Mesenteric fat pad (tissue), 1 donor: ENCODE data around the gene IKZF2. TPM values are rescaled to one million over a fixed set of nuclear protein-coding genes. Genes with fewer than 3 reads are reported as not detected.

Experiments
- DNase-seq: peaks from one replicate; pipeline ENCODE4 v3.0.0-alpha.2; 2020; ENCODE audit warnings: low spot score
- total RNA-seq: library from RNA; stranded (reverse); fragmentation: NEBNext Ultra II Directional; extraction: Animal tissue kit (Norgen Biotek cat#: 25700); gene quantifications from one replicate; pipeline ENCODE4 v1.2.1, GENCODE V29; 2021
- donor health status: DM: yes; HTN: yes; CAD: no.

IKZF2 gene
- total RNA-seq, 1 donor from 2014 or later, result 7.6 TPM

- no peak for DNase-seq
These were observed 149.0 kb downstream of the IKZF2 start for GRCh38 chr2:213002383-213002782.

GRCh38 chr2:213001297-213001910 lies 150.0 kb downstream of the IKZF2 start:
- DNase-seq, result no peak

DNA sequence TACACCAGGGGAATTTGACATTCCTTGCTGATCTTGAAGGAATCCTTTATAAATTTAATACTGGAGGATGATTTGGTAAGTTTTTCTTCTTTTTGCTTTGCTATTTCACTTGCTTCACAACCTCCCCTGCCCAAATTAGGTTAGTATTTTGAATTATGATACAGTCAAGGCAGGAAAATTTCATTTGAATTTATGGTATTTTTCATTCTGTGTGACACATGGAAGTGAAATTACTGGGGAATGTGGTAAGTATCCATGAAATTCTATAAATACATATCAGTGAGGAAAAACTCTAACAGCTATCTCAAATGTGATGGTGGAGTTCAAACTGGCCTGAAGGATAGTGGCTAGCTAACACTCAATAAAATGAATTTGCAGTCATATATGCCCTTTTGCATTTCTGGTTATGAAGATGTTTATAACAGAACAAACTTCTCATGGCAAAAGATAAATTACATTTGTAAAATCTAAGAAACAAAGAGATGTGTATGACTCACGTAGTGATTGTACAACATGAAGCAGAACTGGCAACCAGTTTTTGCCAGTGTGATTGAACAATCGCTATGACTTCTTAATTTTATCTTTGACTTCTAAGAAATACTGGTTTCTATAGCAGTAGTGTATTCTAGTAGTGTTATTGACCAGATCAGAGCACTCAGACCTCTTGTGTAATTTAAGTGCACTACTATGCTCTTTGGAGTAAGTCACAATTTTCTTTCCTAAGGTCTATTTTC lies 152.6 kb downstream of the IKZF2 start:
- no peak for DNase-seq

DNA sequence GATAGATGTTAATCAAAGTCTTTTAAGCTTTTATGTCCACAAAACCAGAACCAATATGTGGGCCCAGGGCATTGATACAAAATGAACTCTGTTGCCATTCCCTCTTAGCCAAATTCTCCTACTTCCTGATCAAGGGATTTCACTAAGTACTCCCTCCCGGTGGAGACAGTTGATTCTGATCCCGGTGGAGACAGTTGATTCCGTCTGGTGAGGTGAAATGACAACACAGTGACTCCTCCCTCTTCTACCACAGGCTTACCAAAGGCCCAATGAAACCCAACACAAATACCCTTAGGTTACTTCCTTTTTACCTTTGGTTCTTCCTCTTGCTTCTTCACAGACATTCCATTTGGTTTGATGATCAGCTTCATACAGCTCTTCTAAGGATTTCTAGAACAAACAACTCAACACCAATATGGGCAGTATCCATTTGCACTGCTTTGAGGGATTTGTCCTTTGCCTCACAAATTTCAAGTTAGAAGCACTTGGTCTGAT lies 153.8 kb downstream of the IKZF2 start:
- DNase-seq, result no peak

DNA sequence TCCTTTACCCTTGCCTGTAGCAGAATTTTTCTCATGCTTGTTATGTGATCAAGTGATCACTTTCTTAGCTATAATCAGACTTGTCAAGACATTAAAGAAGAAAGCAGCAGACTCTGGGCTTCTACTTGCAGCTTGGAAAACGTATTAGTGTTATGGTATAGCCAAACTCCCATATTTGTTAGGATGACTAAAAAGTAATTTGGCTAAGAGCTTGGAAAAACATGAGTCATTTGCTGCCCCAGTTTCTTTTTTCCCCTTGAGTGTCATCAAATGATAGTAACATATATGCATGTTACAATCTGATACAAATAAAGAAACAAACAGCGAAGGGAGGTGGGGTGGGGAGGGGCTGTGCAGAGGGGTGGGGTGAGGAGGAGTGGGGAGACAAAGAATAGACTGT lies 155.5 kb downstream of the IKZF2 start:
- DNase-seq, result no peak

DNA sequence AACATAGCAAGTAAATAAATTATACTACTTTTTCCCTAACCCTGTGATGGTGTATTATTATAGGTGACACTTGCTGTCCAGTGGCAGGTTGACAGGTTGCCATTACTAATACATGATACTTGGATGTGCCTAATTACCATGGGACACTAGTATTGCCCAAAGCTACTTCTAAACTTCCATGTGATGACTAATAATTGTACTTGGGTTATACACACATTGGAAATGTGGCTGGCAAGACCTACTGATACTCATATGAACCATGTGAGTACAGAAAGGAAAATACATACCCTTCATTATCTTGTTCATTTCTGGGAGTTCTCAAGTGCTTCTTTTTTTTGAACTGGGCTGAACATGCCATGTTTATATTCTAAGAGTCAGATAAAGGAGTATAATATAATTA lies 156.4 kb downstream of the IKZF2 start:
- no peak for DNase-seq

DNA sequence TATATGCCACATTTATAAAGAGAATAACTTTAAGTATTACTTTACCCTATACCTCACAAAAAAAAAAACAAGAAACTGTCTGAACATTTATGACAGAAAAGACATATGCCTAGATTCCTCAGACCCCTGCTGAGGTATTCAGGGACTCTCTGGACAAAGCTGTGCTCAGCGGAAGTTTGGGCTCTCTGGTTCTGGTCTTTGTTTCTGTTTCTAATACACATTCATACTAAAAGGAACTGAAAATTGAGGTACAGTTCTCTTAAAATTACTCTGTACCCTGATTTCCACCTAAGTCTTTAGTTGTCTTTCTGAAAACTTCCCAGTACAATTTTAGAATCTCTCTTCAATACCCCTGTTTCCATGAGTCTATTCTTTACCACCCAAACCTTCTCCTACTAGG lies 160.3 kb downstream of the IKZF2 start:
- DNase-seq, result no peak

DNA sequence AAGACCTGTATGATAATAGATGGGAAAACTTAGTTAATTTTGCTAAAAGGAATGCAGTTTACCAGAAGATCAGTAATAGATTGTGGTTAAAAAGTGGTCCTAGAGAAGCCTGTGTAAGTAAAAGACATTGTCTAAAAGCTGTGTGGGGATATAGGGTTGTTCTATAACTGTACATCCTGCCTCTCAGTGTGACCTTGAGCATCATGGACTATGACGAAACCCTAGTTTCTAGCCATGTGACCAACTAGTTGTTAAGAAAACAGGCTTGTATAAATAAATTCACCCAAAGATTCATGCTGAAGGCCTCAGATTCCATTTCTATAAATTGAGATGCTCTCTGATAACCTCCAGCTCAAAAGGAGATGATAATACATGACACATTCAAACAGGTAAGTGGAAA lies 160.7 kb downstream of the IKZF2 start:
- DNase-seq, result no peak

- DNase-seq, result no peak
These were observed 163.9 kb downstream of the IKZF2 start for GRCh38 chr2:212987492-212987891.

DNA sequence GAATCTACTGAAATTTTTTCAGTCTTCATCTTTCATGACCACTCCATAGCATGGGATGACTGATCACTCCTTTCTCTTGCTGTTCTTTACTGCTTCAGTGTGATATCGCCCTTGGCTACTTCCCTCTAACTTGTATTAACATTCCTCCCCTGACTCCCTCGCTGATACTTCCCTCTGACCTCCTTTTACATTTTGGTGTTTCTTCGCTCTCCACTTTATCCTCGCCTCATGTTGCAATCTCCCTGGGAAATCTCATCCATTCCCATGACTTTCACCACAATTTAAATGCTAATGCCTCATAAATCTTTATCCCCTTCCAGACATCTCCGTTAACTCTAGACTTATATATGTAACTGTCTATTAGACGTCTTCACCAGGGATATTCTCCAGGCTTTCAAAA lies 167.3 kb downstream of the IKZF2 start:
- no peak for DNase-seq

DNA sequence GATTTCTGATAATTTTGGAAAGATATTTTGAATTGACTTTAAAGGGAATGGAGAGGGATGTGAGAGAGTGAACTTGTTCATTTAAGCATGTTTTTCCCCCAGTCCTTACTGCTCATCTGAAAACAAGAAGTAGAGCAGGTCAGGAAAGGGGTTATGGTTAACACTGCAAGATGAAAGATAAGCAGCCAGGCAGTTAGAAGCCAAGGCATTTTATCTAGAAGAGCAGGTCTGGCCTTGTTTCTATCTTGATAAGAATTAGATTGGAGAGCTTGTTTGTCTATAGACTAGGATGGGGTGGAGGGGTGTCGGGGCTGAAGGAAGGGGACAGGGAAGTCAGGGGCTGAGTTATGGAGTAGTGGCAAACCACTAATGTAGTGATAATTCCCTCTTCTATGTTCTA lies 171.6 kb downstream of the IKZF2 start:
- DNase-seq, result no peak

DNA sequence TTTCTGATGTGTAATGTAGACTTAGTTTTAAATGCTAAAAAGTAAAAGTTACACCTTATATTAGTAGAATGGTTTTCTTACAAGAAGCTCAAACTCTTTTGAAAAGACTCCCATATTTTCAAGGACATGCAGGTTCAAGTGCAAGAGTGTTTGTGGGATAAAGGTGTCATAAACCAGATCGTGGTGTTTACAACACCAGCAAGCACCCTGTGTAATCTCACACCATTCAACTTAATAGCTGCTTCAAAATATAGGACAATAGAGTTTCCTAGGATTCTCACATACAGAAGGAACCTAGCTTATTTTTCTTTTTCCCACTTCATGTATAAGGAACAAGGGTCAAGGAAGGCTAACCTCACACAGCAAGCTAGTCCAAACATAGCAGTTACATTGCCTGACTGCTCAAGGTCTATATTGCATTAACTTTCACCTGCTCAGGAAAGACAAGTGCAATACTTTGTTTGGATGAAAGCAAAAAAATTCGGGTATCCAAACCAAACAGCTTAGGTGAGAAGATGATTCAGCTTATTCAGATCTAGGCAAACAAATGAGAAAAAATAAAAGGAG lies 172.3 kb downstream of the IKZF2 start:
- no peak for DNase-seq

DNA sequence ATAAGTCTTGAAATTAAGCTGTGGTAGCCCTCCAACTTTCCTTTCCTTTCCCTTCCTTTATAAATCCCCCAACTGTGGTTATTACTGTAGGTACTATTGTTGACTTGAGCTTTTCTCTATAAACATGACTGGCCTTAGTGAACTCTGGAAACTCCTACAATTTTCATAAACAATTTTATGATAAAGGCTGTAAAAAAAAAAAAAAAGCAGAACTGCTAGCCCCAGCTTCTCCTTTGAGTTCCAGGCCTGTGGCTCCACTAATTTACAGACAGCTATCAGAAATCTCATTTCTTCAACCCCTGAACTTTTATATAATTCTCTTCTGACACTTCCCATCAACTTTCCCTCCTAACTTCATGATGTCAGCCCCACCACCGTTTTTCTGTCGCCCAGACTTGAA lies 174.3 kb downstream of the IKZF2 start:
- no peak for DNase-seq

DNA sequence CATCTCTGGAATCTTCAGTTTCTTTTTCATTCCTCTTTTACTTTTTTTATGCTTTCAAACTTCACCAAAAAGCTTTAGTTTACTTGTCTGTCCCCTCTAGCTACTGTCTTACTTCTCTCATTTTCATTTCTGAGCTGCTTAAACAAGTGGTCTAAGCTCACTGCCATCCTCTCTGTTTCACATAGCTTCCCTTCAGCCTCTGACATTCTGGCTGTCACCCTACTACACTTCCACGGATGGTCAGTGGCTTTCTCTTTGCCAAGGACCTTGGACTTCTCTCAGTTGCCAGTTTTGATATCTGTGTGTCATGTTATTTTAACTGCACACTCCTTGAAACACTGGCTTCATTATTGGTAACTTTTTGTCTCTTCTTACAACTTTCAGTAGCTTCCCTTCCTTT lies 176.1 kb downstream of the IKZF2 start:
- no peak for DNase-seq

DNA sequence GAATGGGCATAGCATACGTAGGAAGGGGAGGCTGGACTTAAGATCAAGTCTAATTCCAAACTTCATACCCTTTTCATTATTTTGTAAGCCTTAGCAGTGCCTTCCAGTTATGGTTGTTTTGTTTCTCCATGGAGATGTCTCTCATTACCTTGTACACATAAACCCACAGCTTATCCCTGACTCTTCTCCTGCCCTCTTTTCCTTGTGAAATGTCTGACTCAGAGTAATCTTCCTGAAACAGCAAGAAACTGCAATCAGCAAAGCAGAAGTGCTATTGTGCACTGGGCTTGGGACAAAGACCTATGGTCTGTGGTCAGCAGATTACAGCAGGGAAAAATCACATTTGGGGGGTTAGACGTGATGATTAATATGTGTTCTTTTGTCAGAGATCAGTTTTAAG lies 176.7 kb downstream of the IKZF2 start:
- DNase-seq, result no peak

DNA sequence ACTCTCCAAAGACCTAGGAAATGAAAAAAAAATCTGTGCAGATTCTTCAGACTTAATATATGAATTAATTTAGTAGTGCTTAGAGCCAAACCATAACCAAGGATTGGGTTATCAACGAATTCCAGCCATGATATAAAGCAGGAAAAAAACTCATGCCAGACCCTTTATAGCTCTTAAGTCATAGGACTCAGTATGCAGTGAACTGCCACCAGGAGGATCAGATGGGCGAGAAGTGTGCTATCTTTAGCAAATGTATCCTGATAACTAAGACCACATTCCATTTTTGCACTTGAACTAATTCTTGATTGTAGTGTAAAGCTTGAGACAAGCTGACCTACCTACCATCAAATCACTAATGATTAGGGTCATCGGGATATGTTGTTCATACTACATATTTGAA lies 178.1 kb downstream of the IKZF2 start:
- no peak for DNase-seq

GRCh38 chr2:212970132-212970531 lies 181.3 kb downstream of the IKZF2 start:
- no peak for DNase-seq

GRCh38 chr2:212968284-212969081 lies 182.9 kb downstream of the IKZF2 start:
- DNase-seq, result no peak

- no peak for DNase-seq
These were observed 184.5 kb downstream of the IKZF2 start for GRCh38 chr2:212966884-212967283.

- DNase-seq, result no peak
These were observed 188.7 kb downstream of the IKZF2 start for GRCh38 chr2:212962691-212963090.

- no peak for DNase-seq
These were observed 190.2 kb downstream of the IKZF2 start for GRCh38 chr2:212961255-212961654.

DNA sequence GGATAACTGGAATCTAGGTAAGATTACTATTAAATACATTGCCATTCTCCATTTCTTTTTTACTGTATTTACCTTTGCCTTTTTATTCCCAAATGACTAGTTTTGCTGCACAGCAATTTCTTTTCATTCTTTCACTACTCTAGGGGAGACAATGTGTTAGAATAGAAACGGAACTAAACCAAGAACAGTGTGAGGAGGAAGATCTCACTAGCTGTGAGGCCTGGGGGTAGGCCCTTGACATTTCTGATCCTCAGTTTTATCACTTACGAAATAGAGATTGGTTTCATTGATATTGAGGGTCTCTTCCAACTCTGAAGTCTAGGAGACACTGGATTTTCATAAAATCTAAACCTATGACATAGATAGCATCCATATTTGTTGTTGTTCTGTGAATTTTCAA lies 191.1 kb downstream of the IKZF2 start:
- DNase-seq, result no peak
